B cell (primary cell): ENCODE data around the gene PAPSS1. TPM values are rescaled to one million over a fixed set of nuclear protein-coding genes. Genes with fewer than 3 reads are reported as not detected.
"Not testable (repeated sequence)": the region's sequence is repeated elsewhere in the genome, so short reads cannot be mapped to it uniquely, and the experiment has no call there.

Experiments used
- ATAC-seq: fragments of 200-7000 bp; cut with Tn5 transposase; one replicate; pipeline ENCODE4 v1.10.0; 2021; ENCODE audit warnings: low read depth, mild to moderate bottlenecking, moderate number of reproducible peaks, moderate library complexity
- CTCF ChIA-PET: fragments of 350-600 bp; sonication (Branson Sonifier 250); formaldehyde crosslinking; loops from one replicate; lab custom pipeline; 2021; ENCODE audit warnings: antibody characterized with exemption, inconsistent platforms; lab: Charles Lee
- POLR2A ChIA-PET: fragments of 350-600 bp; sonication (Branson Sonifier 250); formaldehyde crosslinking; loops from one replicate; lab custom pipeline; 2021; ENCODE audit warnings: antibody characterized with exemption; lab: Charles Lee
- DNase-seq: peaks from one replicate; pipeline ENCODE4 v3.0.0; 2013
- H2AFZ ChIP-seq: 2 replicates; pipeline ENCODE4 v1.6.1; 2012; ENCODE audit warnings: mild to moderate bottlenecking, low read depth, low read length; ENCODE audit not compliant: insufficient read depth, poor library complexity, severe bottlenecking
- H3K27ac ChIP-seq, 2 donors: 1 replicate in 1 of 2; 2 replicates in 1 of 2; pipeline ENCODE4 v1.5.1; 2012 to 2013; ENCODE audit warnings: low read length in 2 of 2, mild to moderate bottlenecking in 2 of 2, moderate library complexity in 1 of 2
- H3K27me3 ChIP-seq, 4 experiments: fragments of 200-600 bp in 1 of 4; sonication (generic) in 1 of 4; replicated peaks in 1 of 4; 1 replicate in 2 of 4; 2 replicates in 2 of 4; pipeline versions ENCODE4 v1.6.1 to v1.7.0; 2013 to 2016; ENCODE audit warnings: low read length in 3 of 4, mild to moderate bottlenecking in 2 of 4, mixed read lengths in 1 of 4, moderate library complexity in 1 of 4; ENCODE audit not compliant: insufficient read depth in 4 of 4, control insufficient read depth in 3 of 4; ENCODE audit errors: control extremely low read depth in 1 of 4
- H3K36me3 ChIP-seq, 2 experiments: replicated peaks in 1 of 2; 1 replicate in 1 of 2; 2 replicates in 1 of 2; pipeline versions ENCODE4 v1.6.1 to v1.7.1; 2013; ENCODE audit warnings: low read length in 1 of 2; ENCODE audit not compliant: insufficient read depth in 2 of 2, control insufficient read depth in 1 of 2; ENCODE audit errors: control extremely low read depth in 1 of 2, extremely low read depth in 1 of 2
- H3K4me1 ChIP-seq, 2 donors: fragments of 200-600 bp in 1 of 2; sonication (generic) in 1 of 2; 1 replicate in 1 of 2; 2 replicates in 1 of 2; pipeline versions ENCODE4 v1.5.1 to v1.6.1; 2013 to 2017; ENCODE audit warnings: low read length in 2 of 2; ENCODE audit not compliant: control insufficient read depth in 2 of 2, insufficient read depth in 2 of 2
- H3K4me2 ChIP-seq: replicated peaks from 2 replicates; pipeline ENCODE3; 2012; ENCODE audit warnings: mild to moderate bottlenecking, low read depth, low read length; ENCODE audit not compliant: poor library complexity, severe bottlenecking
- H3K4me3 ChIP-seq, 5 experiments: fragments of 200-600 bp in 1 of 5; sonication (generic) in 1 of 5; 1 replicate in 3 of 5; 2 replicates in 2 of 5; pipeline versions ENCODE4 v1.5.1 to v1.7.0; 2011 to 2016; ENCODE audit warnings: low read length in 4 of 5, mild to moderate bottlenecking in 4 of 5, low read depth in 2 of 5, control low read depth in 1 of 5, moderate library complexity in 1 of 5; ENCODE audit not compliant: insufficient read depth in 1 of 5; ENCODE audit errors: control extremely low read depth in 1 of 5, extremely low read depth in 1 of 5
- H3K79me2 ChIP-seq: fragments of 200-600 bp; sonication (generic); one replicate; pipeline ENCODE4 v1.6.0; 2016; ENCODE audit warnings: low read length; ENCODE audit not compliant: control insufficient read depth, insufficient read depth
- H3K9ac ChIP-seq: fragments of 200-600 bp; sonication (generic); 2 replicates; pipeline ENCODE4 v1.6.1; 2017; ENCODE audit warnings: mild to moderate bottlenecking, low read length, moderate library complexity
- H3K9me3 ChIP-seq, 3 donors: one replicate each; pipeline versions ENCODE4 v1.6.1 to v1.7.1; 2013; ENCODE audit warnings: low read length in 2 of 3; ENCODE audit not compliant: control insufficient read depth in 2 of 3, insufficient read depth in 1 of 3; ENCODE audit errors: control extremely low read depth in 1 of 3
- H4K20me1 ChIP-seq: 2 replicates; pipeline ENCODE4 v1.6.0; 2012; ENCODE audit warnings: mild to moderate bottlenecking, low read length; ENCODE audit not compliant: insufficient read depth, control insufficient read depth, poor library complexity, severe bottlenecking
- H3K27ac Mint-ChIP-seq: one replicate; pipeline ENCODE4 v1.8.0; 2021; ENCODE audit warnings: mixed read lengths
- H3K27me3 Mint-ChIP-seq: one replicate; pipeline ENCODE4 v1.8.0; 2021; ENCODE audit warnings: mixed read lengths
- H3K4me1 Mint-ChIP-seq: one replicate; pipeline ENCODE4 v1.8.0; 2021; ENCODE audit warnings: mixed read lengths
- H3K4me3 Mint-ChIP-seq: one replicate; pipeline ENCODE4 v1.8.0; 2021; ENCODE audit warnings: mixed read lengths
- H3K9me3 Mint-ChIP-seq: one replicate; pipeline ENCODE4 v1.8.0; 2022; ENCODE audit warnings: mixed read lengths; ENCODE audit not compliant: insufficient read depth
- CTCF ChIP-seq: fragments of 200-600 bp; IDR thresholded peaks from one replicate; pipeline ENCODE4 v1.8.0; 2022; ENCODE audit warnings: antibody characterized with exemption, mild to moderate bottlenecking
- EZH2 ChIP-seq: IDR thresholded peaks from 2 replicates; pipeline ENCODE4 v1.6.1; 2012; ENCODE audit warnings: borderline replicate concordance, low read depth, mild to moderate bottlenecking, moderate library complexity, low read length; ENCODE audit not compliant: insufficient read depth, poor library complexity, severe bottlenecking
- WGBS: methylation state at CpG from one replicate; pipeline ENCODE4 v1.1.5; 2013; ENCODE audit warnings: missing lambda C conversion rate; ENCODE audit not compliant: insufficient coverage; 5-methylcytosine and 5-hydroxymethylcytosine counted together
- intact Hi-C: fragments of 100-400 bp; cut with micrococcal nuclease; formaldehyde crosslinking; loops from one replicate; pipeline ENCODE4 v1.10.0; 2022
- polyA plus RNA-seq: library from polyadenylated mRNA; depleted of rRNA; stranded (reverse); fragments of >200 nt; gene quantifications from 2 replicates; pipeline ENCODE4 v1.2.3, GENCODE V29; 2012
- total RNA-seq, 2 donors: library from RNA; stranded (reverse); fragments of 120-200 nt in 1 of 2; gene quantifications; 1 replicate in 1 of 2; 2 replicates in 1 of 2; pipeline versions ENCODE4 v1.2.3 to v1.2.4, GENCODE V29; 2013 to 2022

The PAPSS1 gene
- total and polyA plus RNA-seq, 2 donors (not counting 1 experiment from before 2014, with no cell fraction given): 21.4 to 33.9 TPM

DNA sequence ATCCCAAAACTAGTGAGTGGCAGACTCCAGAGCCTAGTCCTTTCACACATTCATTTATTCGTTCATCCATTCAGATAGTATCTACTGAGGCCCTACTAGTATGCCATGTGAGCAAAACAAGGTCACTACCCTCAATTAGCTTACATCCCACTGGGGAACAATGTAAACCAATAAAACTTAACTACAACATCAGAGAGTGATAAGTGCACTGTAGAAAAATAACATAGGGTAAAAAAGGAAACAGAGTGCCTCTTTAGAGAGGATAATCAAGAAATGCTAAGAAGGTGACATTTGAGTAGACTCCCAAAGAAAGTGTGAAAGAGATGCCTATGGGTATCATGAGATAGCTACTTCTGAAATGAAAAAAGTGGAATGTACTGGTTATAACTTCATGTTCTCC lies 18.5 kb downstream of the PAPSS1 start:
- H3K4me1 Mint-ChIP-seq: peaks cover 5% of the 10 kb centered on the region
- H3K27ac ChIP-seq: no peak overlapping the region
- intact Hi-C loops: no loop called here
- CTCF ChIA-PET: no interaction called here
- H3K79me2 ChIP-seq: peaks cover 3% of the 10 kb centered on the region
- H2AFZ ChIP-seq: no peak overlapping the region
- no peak for ATAC-seq
- H3K9me3 ChIP-seq: peaks cover 2 to 18% (median 12%) of the 10 kb centered on the region in 3 donors
- 100% methylated on average over 1 of the region's 1 CpG for WGBS
- H3K27ac Mint-ChIP-seq: no peak overlapping the region
- H3K4me1 ChIP-seq: no peaks in the 10 kb centered on the region
- no peak for DNase-seq
- no peak overlapping the region for H3K9ac ChIP-seq
- peaks cover 22% of the 10 kb centered on the region for H3K9me3 Mint-ChIP-seq
- no peaks in the 10 kb centered on the region for H3K27me3 Mint-ChIP-seq
- TF ChIP-seq EZH2 (no peak), CTCF (no peak)
- peaks cover 0 to 5% of the 10 kb centered on the region in 2 experiments for H3K36me3 ChIP-seq
- no peak overlapping the region for H3K4me2 ChIP-seq
- H4K20me1 ChIP-seq: peaks cover 1% of the 10 kb centered on the region
- POLR2A ChIA-PET: no interaction called here
- no peak overlapping the region for H3K4me3 Mint-ChIP-seq
- H3K27me3 ChIP-seq: no peaks in the 10 kb centered on the region
- no peak overlapping the region for H3K4me3 ChIP-seq

- ChIA-PET POLR2A (interaction anchor here (0.6 kb wide), 1 partner anchor 16 kb away, joined by 3 read pairs; no protein-coding TSS in a partner anchor), CTCF (no interaction called here)
- Histone ChIP-seq H3K27ac (no peak overlapping the region), H4K20me1 (no peaks in the 10 kb centered on the region), H3K4me2 (no peak overlapping the region), H3K79me2 (peaks cover 3% of the 10 kb centered on the region), H3K27me3 (no peaks in the 10 kb centered on the region), H3K9me3 (peaks cover 0 to 8% (median 1%) of the 10 kb centered on the region in 3 donors), H3K4me3 (no peak overlapping the region), H3K9ac (no peak overlapping the region), H3K36me3 (peaks cover 0 to 5% of the 10 kb centered on the region in 2 experiments), H3K4me1 (no peaks in the 10 kb centered on the region), H2AFZ (no peak overlapping the region)
- no peak overlapping the region for H3K4me3 Mint-ChIP-seq
- H3K9me3 Mint-ChIP-seq: peaks cover 18% of the 10 kb centered on the region
- no CpG with 5 or more reads among the region's 2 CpGs for WGBS
- no peak overlapping the region for H3K27ac Mint-ChIP-seq
- intact Hi-C loops: no loop called here
- TF ChIP-seq EZH2: no peak
- TF ChIP-seq CTCF: no peak
- H3K4me1 Mint-ChIP-seq: peaks cover 5% of the 10 kb centered on the region
- no peak for DNase-seq
- no peaks in the 10 kb centered on the region for H3K27me3 Mint-ChIP-seq
- ATAC-seq: no peak
Measured at GRCh38 chr4:107699466-107700206, 20.4 kb downstream of the PAPSS1 start.

DNA sequence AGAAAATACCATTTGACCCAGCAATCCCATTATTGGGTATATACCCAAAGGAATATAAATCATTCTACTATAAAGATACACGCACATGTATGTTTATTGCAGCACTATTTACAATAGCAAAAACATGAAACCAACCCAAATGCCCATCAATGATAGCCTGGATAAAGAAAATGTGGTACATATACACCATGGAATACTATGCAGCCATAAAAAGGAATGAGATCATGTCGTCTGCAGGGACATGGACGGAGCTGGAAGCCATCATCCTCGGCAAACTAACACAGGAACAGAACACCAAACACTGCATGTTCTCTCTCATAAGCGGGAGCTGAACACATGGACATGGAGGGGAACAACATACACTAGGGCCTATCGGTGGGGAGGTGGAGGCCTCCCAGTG lies 23.8 kb downstream of the PAPSS1 start:
- DNase-seq, H3K9me3 ChIP-seq, CTCF ChIA-PET, H3K27ac ChIP-seq, ATAC-seq, intact Hi-C loops, H4K20me1 ChIP-seq, H3K4me3 ChIP-seq, H3K27me3 Mint-ChIP-seq, H3K4me1 Mint-ChIP-seq, H3K79me2 ChIP-seq, H3K9me3 Mint-ChIP-seq, H3K4me1 ChIP-seq, H2AFZ ChIP-seq, H3K27me3 ChIP-seq, H3K4me2 ChIP-seq, POLR2A ChIA-PET, H3K4me3 Mint-ChIP-seq, H3K9ac ChIP-seq, H3K27ac Mint-ChIP-seq: not testable (repeated sequence)
- peaks cover 4 to 13% of the 10 kb centered on the region in 2 experiments for H3K36me3 ChIP-seq
- WGBS: 100% methylated on average over 2 of the region's 6 CpGs
